AG08395 (cell line): Measurements from ENCODE around the gene CLRN3.

Experiments used
- DNase-seq: peaks from one replicate; pipeline ENCODE4 v3.0.0; 2012; ENCODE audit warnings: mixed read lengths, low spot score

The CLRN3 gene

GRCh38 chr10:127892743-127893142, at the start of gene CLRN3:
CLRN3 (minus strand) TSS chr10:127892941; CDS start chr10:127892784, 157 bp downstream.
- no peak for DNase-seq

GRCh38 chr10:127940866-127941640, 48.3 kb upstream of the CLRN3 start:
- DNase-seq = no peak

GRCh38 chr10:127939786-127940330, 47.1 kb upstream of the CLRN3 start:
- no peak for DNase-seq

- DNase-seq = no peak
These were observed 45.2 kb upstream of the CLRN3 start for GRCh38 chr10:127937915-127938463.

- DNase-seq = no peak
These were observed 44.3 kb upstream of the CLRN3 start for GRCh38 chr10:127937069-127937468.

GRCh38 chr10:127935071-127935561, 42.4 kb upstream of the CLRN3 start:
- no peak for DNase-seq

GRCh38 chr10:127934383-127934782, 41.6 kb upstream of the CLRN3 start:
- DNase-seq = no peak

- DNase-seq = no peak
These were observed 40.5 kb upstream of the CLRN3 start for GRCh38 chr10:127933271-127933670.

- DNase-seq = no peak
These were observed 40.0 kb upstream of the CLRN3 start for GRCh38 chr10:127932521-127933270.

GRCh38 chr10:127928021-127928806, 35.5 kb upstream of the CLRN3 start:
- DNase-seq = peak; percentile 70

GRCh38 chr10:127926455-127926854, 33.7 kb upstream of the CLRN3 start:
- no peak for DNase-seq

- DNase-seq = no peak
These were observed 32.9 kb upstream of the CLRN3 start for GRCh38 chr10:127925471-127926207.

- no peak for DNase-seq
These were observed 30.9 kb upstream of the CLRN3 start for GRCh38 chr10:127923646-127924045.

- DNase-seq = peak; percentile 88
These were observed 30.1 kb upstream of the CLRN3 start for GRCh38 chr10:127922675-127923366.

GRCh38 chr10:127922206-127922605, 29.5 kb upstream of the CLRN3 start:
- no peak for DNase-seq

- DNase-seq = no peak
These were observed 29.0 kb upstream of the CLRN3 start for GRCh38 chr10:127921753-127922145.

GRCh38 chr10:127921075-127921752, 28.5 kb upstream of the CLRN3 start:
- DNase-seq = no peak

GRCh38 chr10:127920306-127921074, 27.7 kb upstream of the CLRN3 start:
- DNase-seq = no peak
